UCSD-AML1 (cell line): Measurements from ENCODE around the gene CDC34.
A peak's percentile ranks its signal among the peaks of the same experiment; 100 is the strongest.

Source experiments
- DNase-seq: peaks from one replicate; lab custom pipeline; 2025; ENCODE audit not compliant: unreplicated experiment; lab: John Stamatoyannopoulos, UW

The CDC34 gene

DNA sequence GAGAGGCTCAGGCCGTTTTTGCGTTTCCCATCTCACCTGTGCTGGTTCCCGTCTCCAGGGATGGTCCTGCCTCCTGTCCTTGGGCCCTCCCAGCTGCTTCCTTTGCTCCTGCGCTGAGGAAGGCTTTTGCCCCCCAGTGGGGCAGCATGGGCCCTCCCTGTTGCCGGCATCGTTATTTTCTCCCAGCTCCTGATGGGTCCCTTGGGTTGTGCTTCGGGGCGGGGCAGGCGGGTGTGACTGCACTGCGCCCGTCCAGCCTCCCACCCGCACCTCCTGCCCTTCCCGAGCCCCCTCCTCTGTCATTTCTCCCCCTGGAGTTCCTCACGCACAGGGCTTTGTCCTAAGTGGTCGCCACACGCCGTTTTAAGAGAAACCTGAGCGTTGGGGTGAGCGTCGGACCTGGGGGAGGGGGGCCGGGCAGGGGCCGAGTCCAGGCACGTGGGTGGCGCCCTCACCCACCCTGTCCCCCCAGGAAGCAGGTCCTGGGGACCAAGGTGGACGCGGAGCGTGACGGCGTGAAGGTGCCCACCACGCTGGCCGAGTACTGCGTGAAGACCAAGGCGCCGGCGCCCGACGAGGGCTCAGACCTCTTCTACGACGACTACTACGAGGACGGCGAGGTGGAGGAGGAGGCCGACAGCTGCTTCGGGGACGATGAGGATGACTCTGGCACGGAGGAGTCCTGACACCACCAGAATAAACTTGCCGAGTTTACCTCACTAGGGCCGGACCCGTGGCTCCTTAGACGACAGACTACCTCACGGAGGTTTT is 9.5 kb downstream of the CDC34 start:
- DNase-seq: no peak

GRCh38 chr19:541699-542098 is 10.1 kb downstream of the CDC34 start:
- DNase-seq: no peak

GRCh38 chr19:542173-542866 is 10.8 kb downstream of the CDC34 start:
- no peak for DNase-seq

DNA sequence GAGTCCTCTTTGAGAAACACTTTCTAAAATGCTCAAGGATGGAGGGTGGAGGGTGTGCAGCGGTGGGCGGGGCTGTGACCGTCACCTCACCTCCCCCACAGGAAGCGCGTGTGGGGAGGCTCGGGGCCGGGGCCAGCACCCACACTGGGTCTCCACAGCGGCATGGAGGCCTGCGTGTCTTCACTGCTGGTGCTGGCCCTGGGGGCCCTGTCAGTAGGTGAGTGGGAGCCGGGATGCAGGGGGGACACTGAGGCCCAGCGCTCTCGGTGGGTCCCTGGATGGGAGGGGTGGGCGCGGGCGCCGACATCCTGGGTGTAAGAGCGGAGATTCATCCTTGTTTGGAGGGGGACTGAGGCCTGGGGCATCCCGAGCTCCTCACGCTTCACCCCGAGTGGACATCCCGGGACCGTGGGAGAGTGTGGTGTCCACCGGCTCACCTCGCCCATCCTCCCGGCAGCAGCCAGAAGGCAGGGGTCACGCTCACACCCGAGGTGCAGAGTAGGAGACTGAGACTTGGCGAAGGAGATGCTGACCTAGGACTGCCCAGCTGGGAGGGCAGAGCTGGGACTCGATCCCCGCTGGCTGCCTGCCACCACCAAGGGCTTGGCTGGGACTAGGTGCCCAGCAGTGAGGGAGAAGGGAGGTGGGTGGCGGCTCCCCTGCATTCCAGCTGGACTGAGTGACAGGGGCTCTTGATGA is 12.5 kb downstream of the CDC34 start, which contains the start of gene GZMM:
Gene GZMM, plus strand, starts transcription at position 144 of the 699 bp plus-strand sequence. Its CDS starts 19 bp downstream, at position 163.
- DNase-seq: no peak

DNA sequence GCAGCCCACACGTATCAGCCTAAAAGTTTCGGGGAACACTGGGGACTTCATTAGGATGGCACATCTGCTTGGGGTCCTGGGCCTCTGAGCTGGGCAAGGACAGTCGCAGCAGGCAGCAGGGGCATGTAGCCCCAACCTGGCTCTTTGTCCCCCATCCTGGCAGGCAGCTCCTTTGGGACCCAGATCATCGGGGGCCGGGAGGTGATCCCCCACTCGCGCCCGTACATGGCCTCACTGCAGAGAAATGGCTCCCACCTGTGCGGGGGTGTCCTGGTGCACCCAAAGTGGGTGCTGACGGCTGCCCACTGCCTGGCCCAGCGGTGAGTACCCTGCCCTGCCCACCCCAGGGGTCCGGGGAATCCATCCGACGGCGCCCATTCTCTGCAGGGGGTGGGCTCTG is 15.6 kb downstream of the CDC34 start:
- DNase-seq: no peak

DNA sequence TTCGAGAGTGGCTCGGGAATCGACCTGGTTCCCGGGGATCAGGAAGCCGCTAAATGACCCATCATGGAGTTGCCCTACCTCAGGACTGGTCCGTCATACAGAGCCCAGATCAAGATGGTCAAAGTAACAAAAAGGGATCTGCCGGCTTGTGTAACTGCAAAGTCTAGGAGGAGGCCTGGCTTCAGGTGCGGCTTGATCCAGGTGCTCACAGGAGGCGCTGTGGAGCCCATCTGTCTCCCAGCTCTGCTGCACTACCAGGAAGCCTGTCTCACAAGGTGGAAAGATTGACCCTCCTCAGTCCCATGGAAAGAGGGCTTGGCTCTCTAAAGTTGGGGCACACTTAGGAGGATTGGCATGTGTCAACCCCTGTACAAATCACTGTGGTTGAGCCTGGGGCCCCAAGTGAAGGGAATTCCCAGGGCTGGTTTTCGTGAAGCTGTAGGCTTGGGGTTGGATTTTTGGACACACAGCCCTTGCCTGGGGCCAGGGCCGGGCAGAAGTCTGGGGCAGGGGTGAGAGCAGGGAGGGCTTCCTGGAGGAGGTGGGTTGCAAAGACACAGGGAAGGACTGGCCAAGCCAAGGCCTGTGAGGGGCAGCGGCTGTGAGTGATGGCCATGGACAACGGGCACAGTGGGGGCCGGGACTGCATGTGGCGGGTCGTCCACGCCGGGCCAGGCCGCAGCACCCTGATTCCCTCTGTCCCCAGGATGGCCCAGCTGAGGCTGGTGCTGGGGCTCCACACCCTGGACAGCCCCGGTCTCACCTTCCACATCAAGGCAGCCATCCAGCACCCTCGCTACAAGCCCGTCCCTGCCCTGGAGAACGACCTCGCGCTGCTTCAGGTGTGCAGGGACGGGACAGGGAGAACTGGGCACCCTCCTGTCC is 16.5 kb downstream of the CDC34 start:
- no peak for DNase-seq

- DNase-seq: no peak
Observed at GRCh38 chr19:548886-549830, 17.6 kb downstream of the CDC34 start.

- no peak for DNase-seq
Observed at GRCh38 chr19:554817-555216, 23.3 kb downstream of the CDC34 start.

DNA sequence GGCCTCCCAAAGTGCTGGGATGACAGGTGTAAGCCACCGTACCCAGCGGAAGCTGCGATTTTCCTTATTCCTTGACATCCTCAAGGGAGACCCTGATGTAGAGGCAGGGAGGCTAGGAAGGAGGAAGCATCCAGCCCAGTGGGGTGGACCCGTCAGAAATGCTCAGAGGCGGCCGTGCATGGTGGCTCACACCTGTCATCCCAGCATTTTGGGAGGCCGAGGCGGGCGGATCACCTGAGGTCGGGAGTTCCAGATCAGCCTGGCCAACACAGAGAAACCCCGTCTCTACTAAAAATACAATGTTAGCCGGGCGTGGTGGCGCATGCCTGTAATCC is 23.9 kb downstream of the CDC34 start:
- DNase-seq: no peak

GRCh38 chr19:556611-557382 is 25.2 kb downstream of the CDC34 start:
- no peak for DNase-seq

GRCh38 chr19:558770-559439 is 27.3 kb downstream of the CDC34 start:
- no peak for DNase-seq

DNA sequence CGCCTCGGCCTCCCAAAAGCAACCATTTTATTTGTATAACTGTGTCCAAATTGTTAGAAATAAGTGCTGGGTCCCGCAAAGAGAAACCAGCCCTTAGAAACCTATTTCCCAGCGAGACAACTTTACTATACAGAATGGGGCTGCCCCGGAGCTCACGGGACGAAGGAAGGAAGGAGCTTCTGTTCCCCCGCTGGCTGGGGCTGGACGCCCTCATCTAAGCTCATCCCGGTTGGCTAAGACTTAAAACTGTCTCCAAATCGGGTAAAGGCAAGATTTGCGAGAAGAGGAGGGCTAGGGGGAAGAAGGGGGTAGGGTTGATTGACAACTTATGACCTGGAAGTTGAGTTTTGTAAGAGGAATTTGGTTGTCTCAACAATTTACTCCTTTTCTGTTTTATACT is 28.6 kb downstream of the CDC34 start:
- DNase-seq: no peak

- no peak for DNase-seq
Observed at GRCh38 chr19:566403-566802, 34.8 kb downstream of the CDC34 start.

- no peak for DNase-seq
Observed at GRCh38 chr19:566844-567243, 35.3 kb downstream of the CDC34 start.

- DNase-seq: no peak
Observed at GRCh38 chr19:567296-567900, 35.8 kb downstream of the CDC34 start.

DNA sequence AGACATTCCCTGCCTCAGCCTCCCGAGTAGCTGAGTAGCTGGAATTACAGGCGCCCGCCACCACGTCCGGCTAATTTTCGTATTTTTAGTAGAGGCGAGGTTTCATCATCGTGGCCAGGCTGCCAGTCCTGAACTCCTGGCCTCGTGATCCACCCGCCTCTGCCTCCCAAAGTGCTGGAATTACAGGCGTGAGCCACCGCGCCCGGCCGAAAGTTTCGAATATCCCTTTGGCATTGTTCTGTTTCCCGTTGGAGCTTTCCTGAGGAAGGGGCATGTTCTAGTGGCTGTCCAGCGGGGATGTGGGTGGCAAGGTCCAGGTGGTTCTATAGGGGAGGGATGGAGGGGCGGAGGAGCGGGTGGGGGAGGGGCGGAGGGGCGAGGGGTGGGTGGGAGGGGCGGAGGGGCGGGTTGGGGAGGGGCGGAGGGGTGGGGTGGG is 38.7 kb downstream of the CDC34 start:
- DNase-seq: no peak

GRCh38 chr19:570937-571565 is 39.5 kb downstream of the CDC34 start:
- peak; percentile 68 for DNase-seq

- DNase-seq: peak; percentile 58
Observed at GRCh38 chr19:571566-571974, 40.0 kb downstream of the CDC34 start.
